ENCODE measurements around the gene ACSM2A. TPM values are rescaled to one million over a fixed set of nuclear protein-coding genes. Genes with fewer than 3 reads are reported as not detected.
"Not testable (repeated sequence)": the region's sequence is repeated elsewhere in the genome, so short reads cannot be mapped to it uniquely, and the experiment has no call there.

ACSM2A gene
- total RNA-seq, 1 donor from 2014 or later = not detected

- DNase-seq (ENCODE audit: low spot score) (no peak), ATAC-seq (no peak)
- intact Hi-C loops (cut with DNase I) = no loop called here
Observed at GRCh38 chr16:20519231-20519630, 67.9 kb downstream of the ACSM2A start.

DNA sequence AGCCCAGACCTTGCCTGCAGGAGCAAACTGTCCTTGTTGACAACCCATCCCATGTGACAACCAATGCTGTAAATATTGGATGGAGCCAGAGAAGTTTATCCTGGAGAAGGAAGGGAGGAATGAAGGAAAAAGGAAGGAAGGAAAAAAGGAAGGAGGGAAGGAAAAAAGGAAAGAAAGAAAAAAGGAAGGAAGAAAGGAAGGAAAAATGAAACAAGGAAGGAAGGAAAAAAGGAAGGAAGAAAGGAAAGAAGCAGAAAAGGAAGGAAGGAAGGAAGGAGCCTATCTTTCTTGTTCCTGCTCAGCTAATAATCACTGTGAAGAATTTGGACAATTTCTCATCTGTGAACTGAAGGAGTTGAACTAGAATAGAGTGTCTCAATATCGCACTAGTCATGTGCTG, 68.8 kb downstream of the ACSM2A start:
- DNase-seq (ENCODE audit: low spot score) (no peak), ATAC-seq (no peak)
- intact Hi-C loops (cut with DNase I) = no loop called here

- intact Hi-C loops (cut with DNase I); DNase-seq (ENCODE audit: low spot score); ATAC-seq: not testable (repeated sequence)
Observed at GRCh38 chr16:20531795-20532194, 80.5 kb downstream of the ACSM2A start.

DNA sequence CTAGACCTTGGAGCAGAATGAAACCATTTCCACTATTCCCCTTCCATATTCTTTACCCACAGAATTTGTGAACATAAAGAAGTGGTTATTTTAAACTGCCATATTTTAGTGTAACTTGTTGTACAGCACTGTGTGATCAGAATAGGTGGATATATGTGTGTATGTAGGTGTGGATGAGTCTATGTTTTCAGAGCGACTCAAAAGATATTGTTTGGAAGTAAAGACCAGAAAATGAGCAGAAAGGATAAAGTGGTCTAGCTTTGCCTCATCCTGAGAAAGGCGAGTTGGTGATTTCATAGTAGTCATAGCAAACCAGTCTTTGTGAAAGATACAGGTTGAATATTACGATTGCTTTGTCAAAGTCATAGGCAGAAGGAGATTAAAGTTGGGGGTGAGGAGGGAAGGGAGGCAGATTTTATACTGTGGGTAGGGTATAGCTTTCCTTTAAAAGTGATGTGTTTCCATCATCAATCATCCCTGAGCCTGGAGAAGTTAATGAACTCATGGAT, 81.0 kb downstream of the ACSM2A start:
- DNase-seq (ENCODE audit: low spot score); intact Hi-C loops (cut with DNase I); ATAC-seq: not testable (repeated sequence)

GRCh38 chr16:20536669-20537068, 85.3 kb downstream of the ACSM2A start:
- intact Hi-C loops (cut with DNase I); DNase-seq (ENCODE audit: low spot score); ATAC-seq: not testable (repeated sequence)

Other genes with a start within 250 kb of the ACSM2A start
- 2.8 TPM for gene GP2, start 124.0 kb upstream of the ACSM2A start, total RNA-seq
- not detected for gene UMOD, start 98.8 kb upstream of the ACSM2A start, total RNA-seq
- not detected for gene PDILT, start 46.8 kb upstream of the ACSM2A start, total RNA-seq
- 15.6 TPM for gene ACSM5, start 42.0 kb upstream of the ACSM2A start, total RNA-seq
- not detected for gene ACSM2B, start 124.8 kb downstream of the ACSM2A start, total RNA-seq
- gene ACSM1, start 246.2 kb downstream of the ACSM2A start, total RNA-seq = not detected